HG02870 (cell line): ENCODE results near the gene SLC25A15.
"Not testable (repeated sequence)": the region's sequence is repeated elsewhere in the genome, so short reads cannot be mapped to it uniquely, and the experiment has no call there.

ENCODE experiments used
- ATAC-seq: cut with Tn5 transposase; IDR thresholded peaks from one replicate; pipeline ENCODE4 v1.9.1; 2021; ENCODE audit warnings: mild to moderate bottlenecking, moderate library complexity; ENCODE audit not compliant: unreplicated experiment

Gene SLC25A15

GRCh38 chr13:40780822-40781401 lies 8.5 kb upstream of the SLC25A15 start:
- no peak for ATAC-seq

GRCh38 chr13:40781717-40782116 lies 7.7 kb upstream of the SLC25A15 start:
- ATAC-seq = no peak

GRCh38 chr13:40782971-40783370 lies 6.4 kb upstream of the SLC25A15 start:
- ATAC-seq = not testable (repeated sequence)

GRCh38 chr13:40784540-40784939 lies 4.9 kb upstream of the SLC25A15 start:
- no peak for ATAC-seq

DNA sequence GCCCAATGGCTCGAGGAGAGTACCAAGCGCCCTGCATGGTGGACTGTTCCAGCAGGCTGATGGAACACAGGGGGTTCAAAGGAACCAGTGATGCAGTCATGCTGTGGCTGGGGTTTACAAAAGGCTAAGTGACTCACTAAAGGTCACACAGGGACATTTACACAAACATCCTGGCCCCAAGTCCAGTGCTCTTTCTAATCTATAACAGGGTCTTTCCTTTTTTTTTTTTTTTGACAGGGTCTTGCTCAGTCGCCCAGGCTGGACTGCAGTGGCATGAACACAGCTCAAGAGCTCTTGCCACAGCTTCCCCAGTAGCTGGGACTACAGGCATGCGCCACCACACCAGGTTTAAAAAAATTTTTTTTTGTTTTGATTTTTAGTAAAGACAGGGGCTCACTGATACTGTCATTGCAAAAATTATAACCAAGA lies 2.8 kb upstream of the SLC25A15 start:
- ATAC-seq = no peak

DNA sequence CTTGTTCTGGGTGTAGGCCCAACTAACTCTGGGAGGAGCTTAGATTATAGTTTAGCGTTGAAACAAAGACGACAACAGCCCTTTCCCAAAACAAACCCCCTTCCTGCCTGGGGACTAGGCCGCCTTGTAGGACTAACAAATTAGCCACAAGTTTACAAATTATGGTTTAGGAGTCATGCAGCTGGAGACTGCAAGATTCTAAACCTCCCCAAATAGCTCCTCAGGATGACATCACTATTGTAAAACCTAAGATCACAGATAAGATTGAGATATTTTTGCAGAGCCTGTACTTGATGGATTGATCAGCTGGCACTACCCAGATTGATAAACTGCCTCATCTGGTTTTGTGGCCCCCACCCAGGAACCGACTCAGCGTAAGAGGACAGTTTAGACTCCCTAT lies 2.3 kb upstream of the SLC25A15 start:
- no peak for ATAC-seq

DNA sequence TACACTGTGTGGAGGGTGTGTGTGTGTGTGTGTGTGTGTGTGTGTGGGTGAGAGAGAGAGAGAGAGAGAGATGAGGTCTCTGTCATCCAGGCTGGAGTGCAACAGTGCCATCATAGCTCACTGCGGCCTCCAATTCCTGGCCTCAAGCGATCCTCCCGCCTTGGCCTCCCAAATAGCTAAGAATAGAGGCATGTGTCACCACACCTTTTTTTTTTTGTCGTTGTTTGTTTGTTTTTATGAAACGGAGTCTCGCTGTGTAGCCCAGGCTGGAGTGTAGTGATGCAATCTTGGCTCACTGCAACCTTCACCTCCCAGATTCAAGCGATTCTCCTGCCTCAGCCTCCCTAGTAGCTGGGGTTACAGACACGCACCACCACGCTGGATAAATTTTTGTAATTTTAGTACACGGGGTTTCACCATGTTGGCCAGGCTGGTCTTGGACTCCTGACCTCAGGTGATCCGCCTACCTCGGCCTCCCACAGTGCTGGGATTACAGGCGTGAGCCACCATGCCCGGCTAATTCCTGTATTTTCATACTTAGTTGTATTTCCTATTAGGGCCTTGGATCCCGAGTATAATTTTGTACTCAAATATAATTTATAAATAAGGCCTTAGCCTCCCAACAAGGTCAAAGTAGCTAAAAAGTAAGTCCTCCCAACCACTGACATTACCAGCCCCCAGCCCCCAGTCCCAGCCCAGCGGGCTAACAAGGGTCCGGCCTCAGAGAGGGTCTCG lies 704 bp upstream of the SLC25A15 start:
- not testable (repeated sequence) for ATAC-seq

DNA sequence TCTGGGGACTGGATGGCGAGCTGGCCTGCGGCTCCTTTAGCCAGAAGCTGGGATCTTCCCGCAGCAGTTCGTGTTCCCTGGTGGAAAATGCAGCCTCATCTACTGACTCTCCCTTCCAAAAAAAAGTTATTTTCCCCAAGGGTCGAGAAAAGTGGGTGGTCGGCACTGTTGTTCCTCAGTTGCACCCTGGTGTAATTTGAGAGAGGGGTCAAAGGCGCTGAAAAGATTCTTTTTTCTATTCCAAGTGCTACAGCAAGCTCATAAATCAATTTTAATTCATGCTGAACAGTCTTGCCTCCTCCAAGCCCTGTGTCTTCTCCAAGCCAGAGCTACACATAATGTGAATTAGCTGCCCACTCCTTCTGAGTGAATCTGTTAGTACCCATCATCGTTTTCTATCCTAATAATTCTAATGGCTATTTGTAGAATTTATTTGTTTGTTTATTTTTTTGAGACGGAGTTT lies 774 bp downstream of the SLC25A15 start:
- ATAC-seq = no peak

GRCh38 chr13:40792284-40793051 lies 3.1 kb downstream of the SLC25A15 start:
- peak; percentile 44 for ATAC-seq

DNA sequence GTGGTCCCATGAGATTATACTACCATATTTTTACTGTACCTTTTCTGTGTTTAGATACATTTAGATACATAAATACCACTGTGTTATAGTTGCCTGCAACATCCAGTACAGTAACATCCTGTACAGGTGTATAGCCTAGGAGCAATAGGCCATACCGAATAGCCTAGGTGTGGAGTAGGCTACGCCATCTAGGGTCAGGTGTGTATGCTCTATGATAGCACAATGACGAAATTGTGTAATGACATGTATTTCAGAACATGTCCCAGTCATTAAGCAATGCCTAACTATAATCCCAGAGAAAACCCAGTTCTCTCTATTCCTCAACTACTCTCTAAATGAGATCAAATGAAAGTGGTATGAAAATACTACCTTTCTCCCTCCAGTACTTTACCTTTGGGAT lies 3.9 kb downstream of the SLC25A15 start:
- ATAC-seq = no peak

DNA sequence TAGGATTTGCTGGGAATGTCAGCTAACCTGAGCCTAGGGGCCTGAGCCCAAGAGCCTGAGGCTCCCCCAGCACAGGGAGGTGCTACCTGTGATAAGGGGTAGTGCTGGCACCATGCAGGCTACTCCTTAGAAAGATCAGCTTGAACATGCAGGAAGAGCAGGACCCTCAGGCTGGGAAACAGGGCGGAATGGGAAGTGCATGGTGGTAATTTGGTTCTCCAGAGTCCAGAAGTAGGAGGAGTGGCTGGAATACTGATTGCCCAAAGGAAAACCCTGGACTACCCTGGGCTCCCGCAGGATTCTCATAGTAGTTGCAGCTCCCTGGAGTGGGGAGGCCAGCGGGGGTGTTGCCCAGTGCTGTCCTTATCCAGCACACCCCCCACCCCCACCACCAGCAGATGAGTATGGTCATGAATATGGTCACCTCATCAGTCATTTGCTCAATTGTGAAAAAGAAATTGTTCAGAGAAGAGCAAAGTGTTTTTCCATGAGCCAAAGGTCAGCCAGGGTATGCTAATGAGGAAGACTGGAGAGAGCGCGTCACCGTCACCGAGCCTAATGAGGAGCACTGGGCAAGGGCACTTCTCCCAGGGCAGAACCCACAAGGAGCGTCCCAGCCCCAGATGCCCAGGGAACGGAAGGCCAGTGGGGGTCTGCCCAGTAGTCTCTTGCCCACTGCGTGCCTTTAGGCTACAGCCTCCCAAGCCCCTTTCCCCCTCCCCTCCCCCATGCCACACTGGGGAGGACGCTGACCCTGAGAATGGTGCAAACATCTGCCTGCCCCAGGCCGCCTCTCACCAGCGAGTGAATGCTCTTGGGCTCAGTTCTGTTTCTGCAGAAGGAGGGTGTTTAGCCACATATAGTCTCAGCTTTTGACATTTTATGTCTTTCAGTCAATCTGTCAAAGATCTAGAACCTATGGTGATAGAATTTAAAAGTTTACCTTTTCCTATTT lies 5.3 kb downstream of the SLC25A15 start:
- no peak for ATAC-seq

DNA sequence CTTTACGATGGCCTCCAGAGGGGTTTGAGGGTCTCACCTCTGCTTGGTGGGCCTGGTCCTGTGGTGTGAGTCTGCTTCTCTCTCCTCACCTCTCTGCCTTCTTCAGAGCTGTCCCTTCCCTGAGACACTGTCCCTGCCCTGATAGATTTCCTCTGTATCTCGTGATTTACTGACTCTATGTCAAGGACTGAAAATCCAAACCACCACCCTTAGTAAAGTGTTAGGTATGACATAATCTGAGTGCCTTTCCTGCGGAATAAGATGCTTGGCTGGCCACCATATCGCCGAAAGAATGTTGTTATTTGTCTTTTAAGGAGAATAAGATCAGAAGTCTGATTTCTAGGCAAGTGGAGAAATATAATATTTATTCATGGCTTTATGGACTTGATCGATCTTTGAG lies 7.2 kb downstream of the SLC25A15 start:
- no peak for ATAC-seq

GRCh38 chr13:40798380-40798779 lies 9.0 kb downstream of the SLC25A15 start:
- no peak for ATAC-seq

- ATAC-seq = no peak
These were observed 10.1 kb downstream of the SLC25A15 start for GRCh38 chr13:40799508-40799907.

DNA sequence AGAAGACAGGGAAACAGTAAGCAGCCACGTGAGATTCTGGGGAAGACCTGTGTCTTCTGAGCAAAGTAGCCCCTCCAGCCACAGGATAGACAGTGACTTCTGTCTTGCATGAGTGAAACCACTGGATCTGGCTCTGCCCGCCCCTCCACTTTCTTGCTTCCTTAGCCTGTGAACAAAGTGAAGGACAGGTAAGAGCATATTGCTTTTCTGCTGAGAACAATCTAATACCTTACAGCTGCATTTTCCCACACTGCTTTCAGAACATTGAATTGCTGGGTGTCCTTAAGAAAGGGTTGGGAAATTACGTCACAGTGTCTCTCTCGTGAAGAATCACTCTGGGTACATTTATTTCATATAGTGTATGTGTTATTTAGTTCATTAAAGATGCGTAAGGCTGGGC lies 11.1 kb downstream of the SLC25A15 start:
- ATAC-seq = no peak

DNA sequence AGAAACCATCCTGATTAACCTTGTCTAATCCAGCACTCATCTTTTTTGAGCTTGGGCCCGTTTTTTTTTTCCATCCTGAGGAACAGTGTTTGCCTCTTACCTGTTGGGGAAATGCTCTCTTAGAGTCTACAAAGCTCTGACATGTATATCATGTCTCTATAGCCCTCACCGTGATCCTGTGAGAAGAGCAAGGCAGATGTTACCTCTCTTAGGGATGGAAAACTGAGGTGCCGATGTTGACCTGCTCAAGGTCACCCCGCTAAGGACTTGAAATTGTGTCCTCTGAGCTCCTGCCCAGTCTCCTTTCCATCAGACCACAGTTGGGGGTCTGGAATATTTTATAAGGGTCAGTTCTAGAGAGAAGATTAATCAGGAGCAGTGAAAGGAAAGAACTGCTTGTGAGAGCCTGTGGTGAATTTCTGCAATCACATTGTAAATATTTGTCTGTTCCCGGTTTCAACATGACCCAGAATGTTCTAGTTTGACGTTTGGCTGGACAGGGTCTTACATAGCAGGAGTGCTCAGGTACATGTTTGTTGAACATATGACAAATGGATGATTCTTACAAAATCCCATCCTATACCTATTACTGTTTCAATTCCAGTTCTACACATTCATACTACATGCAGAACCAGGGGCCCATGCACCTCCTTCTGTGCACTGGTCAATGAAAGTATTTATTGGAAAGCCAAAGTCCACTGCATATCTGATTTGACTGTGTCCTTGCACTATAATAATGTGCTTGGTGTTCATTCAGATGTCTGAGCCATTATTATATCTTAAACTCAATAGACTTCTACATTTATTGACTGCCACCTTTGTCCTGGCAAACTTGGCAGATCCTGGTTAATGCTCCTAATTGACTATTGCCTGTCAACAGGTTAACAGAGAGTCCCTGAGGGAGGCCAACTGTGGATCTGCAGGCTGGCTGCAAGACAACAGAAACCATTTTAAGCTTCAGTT lies 12.1 kb downstream of the SLC25A15 start:
- no peak for ATAC-seq

DNA sequence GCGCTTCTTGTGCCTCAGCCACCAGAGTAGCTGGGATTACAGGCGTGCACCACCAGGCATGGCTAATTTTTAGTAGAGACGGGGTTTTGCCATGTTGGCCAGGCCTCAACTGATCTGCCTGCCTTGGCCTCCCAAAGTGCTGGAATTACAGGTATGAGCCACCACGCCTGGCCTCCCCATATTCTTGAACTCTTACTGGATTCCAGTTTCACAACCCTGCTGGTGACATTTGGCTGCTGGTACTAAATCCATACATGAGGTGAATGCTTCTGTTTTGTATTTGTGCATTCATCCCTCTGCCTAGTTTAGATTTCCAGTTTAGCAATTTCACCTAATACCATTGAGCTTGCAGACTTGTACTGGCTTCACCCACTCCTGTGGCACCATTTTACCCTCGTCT lies 13.9 kb downstream of the SLC25A15 start:
- ATAC-seq = no peak

DNA sequence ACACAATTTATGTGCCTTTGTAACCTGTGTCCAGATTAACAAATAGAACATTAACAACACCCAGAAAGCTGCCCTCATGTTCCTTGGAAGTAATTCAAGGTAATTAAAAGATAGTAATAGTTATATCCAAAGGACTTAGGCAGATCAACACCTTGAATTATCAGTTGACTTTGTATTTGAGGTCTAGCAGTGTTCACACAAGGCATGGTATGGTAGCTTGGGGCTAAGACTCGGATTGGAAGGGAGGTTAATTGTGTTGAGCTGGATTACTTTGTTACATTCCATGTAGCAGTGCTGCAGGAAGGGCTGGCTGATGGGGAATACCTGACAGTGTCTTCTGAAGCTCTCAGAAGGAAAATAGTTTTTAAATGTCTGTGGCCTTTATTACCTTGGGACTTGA lies 16.8 kb downstream of the SLC25A15 start:
- no peak for ATAC-seq

DNA sequence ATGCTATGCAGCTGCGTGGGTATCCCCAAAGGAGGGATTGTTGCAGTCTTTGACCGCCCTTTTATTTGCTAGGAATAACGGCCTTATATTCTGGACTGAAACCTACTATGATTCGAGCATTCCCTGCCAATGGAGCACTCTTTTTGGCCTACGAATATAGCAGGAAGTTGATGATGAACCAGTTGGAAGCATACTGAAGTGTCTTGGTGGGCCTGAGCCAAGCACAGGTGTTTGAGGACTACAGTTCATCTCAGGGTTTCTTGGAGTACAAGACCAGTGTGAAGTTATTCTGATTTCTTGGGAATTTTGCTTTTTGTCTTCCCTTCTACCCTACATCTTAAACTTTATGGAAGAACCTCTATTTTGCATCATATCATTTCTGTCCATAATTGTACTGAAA lies 20.1 kb downstream of the SLC25A15 start:
- no peak for ATAC-seq

- ATAC-seq = no peak
These were observed 22.7 kb downstream of the SLC25A15 start for GRCh38 chr13:40812102-40812501.
